HG03354 (cell line): Measurements from ENCODE around the gene HOXB2.

Experiments used
- ATAC-seq: cut with Tn5 transposase; IDR thresholded peaks from one replicate; pipeline ENCODE4 v1.9.1; 2021; ENCODE audit warnings: mild to moderate bottlenecking; ENCODE audit not compliant: unreplicated experiment, poor library complexity, severe bottlenecking

The HOXB2 gene

DNA sequence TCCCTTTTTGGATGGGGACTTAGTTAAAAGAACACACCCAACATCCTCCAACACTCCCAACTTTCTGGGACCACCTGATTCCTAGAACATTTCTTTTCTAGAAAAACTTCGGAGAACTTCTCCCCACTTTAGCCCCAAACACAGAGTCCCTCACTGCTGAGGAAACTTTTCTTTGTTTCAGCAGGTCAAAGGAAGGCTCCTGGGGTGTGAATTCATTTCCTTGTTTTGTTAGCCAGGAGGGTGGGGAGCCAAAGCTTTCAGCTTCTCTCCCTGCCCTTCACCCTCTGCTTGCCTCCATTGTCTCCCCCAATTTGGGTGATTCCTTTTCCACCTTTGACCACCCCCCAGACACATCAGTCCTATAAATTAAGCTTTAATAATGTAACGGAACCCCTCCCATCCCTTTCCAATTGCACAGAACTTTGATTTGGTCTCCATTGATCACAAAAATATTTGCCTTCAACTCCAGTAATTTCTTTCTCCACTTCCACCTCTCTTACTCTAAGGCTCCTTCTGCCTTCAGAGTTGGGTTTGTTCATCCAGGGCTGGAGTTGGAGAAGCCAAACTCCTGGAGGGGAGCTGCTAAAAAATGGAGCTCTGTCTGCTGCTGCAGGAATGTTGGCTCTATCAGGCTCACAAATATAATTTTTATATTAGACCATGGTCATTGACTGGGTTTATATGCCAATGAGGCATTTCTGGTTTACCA is 22.9 kb upstream of the HOXB2 start:
- no peak for ATAC-seq

DNA sequence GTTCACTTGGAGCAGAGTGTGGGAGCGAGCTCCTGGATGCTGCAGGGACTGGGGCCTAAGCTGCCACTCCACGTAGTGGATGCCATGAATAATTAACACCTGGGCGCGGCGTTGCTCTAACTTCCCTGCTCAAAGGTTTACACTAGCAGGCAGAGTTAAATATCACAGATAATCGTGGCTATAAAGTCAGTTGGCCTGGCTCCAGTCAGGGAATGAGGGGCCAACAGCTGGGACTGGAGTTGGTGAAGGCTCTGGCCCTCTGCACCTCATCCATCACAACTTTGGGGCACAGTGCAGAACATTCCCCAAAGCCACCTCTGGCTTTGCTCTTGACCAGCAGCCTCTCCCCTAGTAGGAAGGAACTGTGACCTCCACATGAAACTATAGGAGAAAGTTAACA is 22.3 kb upstream of the HOXB2 start:
- no peak for ATAC-seq

DNA sequence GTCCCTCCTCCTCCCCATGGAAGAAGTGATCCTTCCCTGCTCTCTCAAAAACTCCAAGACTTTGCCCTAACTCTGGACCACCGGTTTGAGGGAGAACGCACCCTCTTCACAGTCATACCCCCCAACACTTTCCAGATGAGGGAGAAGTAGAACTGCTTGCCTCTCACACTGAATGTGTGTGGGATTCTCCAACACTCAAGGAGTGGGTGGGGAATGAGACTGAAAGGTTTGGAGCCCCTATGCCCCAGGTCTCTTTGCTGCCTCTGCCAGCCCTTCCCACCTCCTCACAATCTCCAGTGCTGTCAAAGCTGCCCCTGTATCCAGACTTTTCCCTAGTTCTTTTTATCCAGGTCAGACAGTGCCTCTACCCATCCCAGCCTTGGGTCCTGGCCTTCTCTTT is 21.8 kb upstream of the HOXB2 start:
- ATAC-seq: no peak

DNA sequence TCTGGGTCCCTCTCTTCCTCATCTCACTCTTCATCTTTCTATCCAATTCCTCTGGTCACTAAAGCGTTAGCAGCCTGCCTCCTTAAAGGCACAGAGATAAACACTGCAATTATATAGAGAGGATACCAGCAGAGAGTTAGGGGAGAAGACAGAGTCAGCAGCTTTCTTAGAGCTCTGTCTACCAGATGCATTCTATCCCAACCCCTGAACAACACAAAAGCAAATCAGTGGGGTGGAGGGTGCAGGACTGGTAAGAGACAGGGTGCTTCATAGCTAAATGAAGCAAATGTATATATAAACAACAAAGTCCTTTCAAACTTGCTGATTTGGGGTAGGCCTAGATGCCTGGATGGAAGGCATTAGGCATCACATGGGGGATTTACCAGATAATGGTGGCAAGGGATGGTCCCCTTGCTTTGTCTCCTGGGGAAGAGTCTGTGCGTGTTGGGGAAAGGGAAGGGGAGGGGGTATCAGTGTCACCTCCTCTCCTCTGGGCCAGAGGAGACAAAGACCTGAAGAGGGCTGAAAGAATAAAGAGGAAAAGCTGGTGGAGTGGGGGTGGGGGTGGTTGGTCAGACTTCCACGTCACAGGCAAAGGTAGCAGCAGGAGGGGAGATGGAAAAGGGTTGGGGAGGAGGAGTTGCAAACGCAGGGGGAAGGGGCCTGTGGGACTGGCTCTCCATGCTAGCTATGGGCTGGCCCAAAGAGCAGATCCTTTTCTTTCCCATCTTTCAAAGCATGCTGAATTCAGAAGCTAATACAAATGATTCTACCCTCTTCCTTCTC is 21.2 kb upstream of the HOXB2 start:
- ATAC-seq: no peak

DNA sequence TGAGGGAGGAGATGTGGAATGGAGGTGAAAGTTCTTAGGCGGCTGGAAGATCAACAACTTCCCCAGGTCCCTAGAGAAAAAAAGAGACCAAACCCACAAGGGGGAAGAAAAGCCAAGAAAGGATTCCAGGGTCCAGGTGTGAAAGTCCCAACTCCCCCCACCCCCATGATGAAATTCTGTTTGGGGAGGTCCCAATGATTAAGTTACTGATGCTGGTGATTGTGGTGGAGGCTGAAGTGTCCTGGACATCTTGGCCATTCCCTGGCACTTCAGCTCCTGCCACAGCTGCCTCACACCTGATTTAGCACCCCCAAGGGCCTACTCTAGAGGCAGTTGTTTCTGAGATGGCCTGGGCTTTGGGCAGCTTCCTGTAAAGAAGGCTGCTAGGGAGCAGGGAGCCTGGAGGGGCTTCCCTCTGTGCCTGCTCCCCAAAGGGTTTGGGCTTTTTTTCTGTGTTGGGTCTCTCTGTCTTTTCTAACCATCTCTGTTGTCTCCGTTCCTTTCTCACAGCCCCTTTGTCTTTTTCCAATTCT is 20.2 kb upstream of the HOXB2 start:
- no peak for ATAC-seq

DNA sequence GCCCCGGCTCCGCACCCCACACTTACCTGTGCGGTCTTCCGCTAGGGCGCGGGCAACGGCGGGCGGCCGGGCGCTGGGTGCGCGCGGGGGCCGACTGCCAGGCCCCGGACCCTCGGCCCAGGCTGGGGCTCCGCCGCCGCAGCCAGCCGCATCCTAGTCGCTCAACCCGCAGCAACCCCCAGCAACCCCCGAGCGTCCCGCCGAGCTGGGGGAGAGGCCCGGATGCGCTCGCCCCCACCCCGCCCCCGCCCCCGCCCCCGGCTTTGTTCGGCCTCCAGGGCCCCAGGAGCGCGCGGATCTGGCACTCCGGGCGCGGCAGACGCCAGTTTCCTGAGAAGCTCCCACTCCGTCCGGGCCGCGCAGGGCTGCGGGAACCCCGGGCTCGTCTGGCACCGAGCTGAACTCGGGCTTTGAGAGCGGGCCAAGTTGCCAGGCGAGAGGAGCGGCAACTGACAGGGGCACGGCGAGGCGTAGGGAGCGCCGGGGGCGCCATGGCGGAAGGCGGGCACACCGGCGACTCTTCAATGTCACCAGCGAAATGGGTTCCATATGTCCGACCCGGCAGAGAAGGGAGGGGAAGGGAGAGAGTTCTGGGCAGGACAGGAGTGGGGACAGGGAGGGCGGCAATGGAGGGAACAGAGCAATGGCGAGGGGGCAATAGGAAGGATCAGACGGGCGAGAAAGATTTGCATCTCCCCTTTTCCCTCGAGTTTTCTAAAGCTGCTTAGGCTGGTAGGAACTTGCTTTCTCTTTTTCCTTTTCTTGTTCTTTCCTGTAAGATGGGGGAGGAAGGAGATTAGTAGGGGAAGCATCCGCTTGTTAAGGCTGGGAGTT is 19.5 kb upstream of the HOXB2 start:
- no peak for ATAC-seq

DNA sequence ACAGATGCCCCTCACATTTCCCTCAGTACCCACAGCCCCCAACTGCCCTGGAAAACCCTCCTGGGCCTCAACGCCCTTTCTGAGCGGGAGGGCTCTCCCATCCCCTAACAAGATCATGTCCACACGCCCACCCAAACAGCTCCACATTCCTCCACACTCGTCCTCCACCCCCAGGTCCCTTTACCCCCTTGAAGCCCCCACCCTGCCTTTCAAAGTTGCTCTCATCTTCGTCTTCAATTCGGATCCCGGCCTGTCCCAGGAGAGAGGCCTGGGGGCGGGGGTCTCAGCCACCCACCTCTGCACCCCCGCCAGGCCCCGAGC is 18.9 kb upstream of the HOXB2 start:
- no peak for ATAC-seq

DNA sequence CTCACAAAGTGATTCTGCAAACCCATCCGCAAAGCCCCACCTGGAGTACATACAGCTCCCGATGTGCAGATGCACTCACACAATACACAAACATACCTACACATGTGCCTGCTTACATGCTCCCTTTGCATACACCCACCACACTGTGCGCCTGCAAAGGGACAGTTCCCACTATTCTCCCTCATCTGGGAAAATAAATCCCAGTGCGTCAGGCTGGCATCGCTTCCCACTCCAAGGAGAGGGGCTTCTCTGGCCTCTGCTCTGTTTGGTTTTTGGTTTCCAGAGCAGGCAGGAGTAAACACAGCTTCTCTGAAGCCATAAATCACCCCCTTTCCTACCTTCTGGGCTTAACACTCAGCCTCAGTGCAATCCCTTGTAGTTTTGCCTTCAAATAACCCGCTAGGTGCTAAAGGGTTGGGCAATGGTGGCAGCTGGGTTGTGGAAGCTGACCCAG is 18.5 kb upstream of the HOXB2 start:
- ATAC-seq: no peak

DNA sequence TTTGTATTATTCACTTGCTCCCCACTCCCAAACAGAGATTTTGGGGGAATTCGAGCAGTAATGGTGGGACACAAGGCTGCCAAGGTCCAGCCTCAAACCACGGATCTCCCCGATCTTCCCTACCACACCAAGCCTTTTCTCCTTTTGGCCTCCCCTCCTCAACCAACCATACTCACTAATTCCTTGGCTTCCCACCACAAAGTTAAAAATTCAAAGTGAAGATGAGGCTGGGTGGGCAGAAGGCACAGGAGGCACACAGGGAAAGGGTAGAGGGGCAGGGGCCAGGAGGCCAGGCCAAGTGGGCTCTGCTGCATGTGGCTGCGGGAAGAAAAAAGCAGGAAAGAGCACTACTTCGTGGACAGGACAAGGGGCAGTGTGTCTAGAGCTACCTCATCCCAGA is 18.0 kb upstream of the HOXB2 start:
- ATAC-seq: no peak

DNA sequence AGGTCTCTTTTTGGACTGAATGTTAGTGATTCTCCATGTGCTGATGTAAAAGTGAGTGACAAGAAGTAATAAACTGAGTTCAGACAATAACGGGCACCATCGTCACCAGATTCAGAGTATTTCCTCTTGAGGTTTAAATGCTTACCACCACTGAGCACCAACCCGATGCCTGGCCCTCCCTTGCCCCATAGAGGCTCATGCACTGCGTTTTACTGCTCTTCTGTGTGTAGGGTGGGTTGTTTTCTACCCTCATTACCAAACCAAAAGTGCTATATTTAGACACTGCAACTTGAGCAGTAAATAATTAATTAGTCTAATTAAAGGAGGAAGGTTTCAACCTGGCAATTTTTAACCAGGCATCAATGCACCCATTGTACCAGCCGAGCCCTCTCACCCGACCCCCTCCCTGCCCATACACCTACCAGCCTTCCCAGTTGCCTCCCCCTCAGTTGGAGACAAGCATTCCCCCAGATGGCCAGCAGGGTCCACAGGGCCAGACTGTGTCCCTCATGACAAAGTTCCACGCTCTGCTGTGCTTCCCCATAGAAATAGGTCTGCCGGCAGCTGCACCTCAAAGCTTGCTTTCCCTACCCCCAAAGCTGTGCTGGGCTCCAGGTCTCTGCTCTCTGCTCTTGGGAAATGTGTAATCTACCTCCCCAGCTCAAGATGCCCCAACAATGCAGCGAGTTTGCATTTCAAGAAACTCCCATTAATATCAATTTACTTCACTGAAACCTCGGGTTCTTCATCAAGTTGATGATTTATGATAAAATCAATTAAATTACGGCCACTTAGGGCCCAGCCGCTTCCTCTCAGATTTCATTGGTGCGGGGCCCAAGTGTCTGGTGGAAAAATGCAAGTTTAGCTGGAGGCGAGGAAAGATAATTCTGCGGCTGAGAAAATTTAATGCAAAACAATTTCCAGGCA is 17.2 kb upstream of the HOXB2 start:
- peak; percentile 80 for ATAC-seq

DNA sequence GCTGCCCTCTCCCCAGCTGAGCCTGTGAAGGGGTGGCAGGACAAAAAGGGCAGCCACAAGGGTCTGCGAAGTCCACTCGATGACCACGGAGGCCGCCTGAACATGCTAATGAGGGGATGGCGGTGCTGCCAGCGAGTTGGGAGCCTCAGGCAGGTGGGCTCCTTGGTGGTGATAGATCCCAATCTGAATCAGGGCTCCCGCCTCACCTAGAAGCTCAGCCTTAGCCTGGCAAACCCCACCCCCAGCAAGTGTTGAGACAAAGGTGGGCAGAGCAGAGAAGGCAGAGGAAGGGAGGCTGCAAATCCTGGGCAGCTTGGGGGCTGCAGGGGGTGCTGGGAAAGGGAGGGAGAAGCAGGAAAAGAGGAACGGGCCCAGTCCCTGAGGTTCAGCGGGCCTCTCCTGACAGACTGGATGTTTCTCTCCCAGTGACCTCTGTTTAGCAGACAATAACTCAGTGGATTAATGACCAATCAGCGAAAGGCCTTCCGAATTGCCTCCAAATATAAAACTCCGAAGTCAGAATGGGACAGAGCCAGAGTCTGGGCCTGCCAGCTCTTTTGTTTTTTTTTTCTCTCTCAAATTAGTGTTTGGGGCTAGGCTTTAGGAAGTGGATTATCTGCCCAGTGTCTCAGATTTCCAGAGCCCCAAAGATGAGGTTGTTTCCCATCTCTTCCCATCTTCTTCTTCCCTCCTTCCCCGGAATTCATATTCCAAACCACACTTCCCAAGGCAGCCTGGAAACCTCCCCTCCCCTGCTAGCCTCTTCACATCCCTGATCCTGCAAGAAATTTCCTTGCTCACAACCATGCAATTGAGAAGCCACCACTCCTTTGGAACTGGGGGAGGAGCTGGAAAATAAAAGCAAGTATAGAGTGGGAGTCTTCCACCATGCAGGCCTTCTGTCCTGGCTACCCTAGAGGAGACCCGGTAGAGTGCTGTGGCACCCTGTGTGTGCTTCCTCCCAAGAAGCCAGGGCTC is 15.2 kb upstream of the HOXB2 start:
- no peak for ATAC-seq

DNA sequence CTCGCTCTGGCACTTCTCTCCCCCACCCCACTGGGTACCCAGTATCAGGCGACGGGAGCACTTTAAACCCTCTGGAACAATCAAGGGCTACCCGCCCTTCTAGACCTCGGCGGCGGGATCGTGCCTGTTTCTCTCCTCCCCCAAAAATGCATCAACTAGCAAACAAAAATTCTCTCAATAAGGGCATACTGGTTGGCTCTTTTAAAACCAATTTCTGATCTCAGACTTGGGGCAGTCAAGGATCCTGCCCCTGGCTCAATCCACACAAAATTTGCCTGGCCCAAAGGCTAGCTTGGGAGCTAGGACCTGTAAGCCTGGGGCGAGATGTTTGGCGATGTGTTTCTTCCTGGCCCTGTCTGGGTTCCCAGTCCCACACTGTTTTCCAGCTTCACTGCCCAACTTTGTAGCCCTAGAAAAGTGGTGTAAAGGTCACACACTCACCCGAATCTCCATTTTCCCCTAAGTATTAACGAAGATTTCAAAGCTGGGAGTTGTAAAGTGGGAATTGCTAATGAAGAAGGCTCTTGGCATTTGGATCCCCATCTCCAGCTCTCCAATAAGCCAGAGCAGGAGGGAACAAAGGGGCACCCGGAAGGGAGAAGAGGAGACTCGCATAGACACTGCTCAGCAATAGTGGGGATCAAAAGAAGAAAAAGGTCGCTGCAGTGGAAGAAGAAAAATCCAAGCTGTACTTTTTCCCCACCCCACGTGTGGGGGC is 14.4 kb upstream of the HOXB2 start:
- no peak for ATAC-seq

DNA sequence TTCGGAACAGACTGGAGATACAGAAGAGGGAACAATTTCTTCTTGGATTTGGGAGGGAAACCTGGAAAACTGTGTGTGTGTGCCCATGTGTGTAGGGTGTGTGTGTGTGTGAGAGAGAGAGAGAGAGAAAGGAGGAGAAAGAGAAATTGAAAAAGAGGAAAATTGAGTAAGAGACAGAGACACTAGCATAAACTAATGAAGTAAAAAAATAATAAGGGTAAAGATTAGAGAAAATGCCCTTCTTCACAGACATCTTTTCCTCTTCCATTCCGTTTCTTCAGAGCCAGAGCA is 13.9 kb upstream of the HOXB2 start:
- no peak for ATAC-seq

DNA sequence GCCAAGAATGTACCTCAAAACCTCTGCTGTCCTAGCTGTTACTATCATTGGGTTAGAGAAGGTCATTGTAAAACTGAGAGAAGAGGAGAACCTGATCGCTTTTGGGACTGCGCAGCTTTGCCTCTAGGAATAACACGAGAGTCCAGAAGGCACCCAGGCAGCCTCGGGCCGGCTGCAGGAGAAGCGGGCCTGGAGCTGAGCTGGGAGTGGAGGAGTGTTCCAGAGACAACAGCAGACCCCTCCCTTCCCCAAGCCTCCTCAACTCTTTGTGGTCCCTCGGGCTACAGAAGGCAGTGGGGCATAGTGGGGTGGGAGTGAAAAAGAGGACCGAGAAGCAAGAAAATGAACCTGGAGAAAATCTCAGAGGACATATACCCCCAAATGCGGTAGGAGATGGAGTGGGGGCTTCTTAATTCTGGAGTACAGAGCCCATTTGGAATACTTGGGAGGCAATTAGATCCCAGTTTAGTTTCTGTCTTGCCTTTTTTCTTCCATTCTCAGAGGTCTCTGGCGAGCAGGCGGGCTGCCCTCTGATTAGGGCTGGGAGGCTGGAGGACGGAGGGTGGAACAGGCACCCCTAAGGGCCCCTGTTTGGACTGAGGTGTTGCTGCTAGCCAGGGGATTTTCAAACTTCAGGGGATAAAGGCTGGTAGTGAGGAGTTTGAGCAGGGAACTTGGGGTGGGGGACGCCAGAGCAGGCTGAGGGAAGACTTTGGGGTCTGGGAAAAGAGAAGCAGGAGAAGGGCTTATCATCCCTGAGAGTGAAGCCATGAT is 13.3 kb upstream of the HOXB2 start:
- no peak for ATAC-seq

DNA sequence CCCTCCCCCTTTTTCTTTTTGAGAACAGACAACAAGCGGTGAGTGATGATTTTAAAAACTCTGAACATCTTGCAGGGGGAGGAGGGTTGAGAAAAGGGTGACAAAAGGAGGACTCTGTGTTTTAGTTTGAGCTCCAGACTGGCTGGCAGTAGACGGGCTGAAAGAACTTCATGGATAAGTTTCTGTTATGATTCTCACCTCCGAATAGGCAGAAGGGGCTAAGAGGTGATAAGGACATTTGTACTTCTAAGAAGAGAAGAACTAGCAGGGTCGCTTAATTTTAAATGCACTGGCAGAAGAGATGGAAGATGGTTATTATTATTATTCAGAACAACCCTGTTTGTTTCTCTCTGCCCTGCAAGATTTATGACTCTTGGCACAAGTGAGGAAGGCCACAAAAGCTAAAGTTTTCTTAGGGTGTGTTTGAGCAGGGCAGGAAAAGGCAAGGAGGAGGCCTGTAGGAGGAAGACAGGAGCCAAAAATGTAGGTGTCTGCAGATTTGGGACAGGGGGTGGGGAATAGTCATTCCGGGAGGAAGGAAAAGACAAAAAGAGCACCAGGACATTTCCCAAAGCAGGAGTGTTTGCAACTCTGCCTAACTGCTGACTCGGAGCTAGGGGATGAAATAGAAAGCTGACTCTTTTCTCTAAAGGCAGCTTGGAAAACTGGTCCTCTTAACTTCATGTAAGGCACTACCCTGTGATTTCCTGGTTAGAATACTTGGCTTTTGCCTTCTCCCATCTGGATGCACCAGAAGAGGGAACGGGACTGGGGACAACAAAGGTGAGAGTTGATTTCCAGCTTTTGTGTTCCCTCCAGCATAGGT is 11.9 kb upstream of the HOXB2 start:
- ATAC-seq: no peak

DNA sequence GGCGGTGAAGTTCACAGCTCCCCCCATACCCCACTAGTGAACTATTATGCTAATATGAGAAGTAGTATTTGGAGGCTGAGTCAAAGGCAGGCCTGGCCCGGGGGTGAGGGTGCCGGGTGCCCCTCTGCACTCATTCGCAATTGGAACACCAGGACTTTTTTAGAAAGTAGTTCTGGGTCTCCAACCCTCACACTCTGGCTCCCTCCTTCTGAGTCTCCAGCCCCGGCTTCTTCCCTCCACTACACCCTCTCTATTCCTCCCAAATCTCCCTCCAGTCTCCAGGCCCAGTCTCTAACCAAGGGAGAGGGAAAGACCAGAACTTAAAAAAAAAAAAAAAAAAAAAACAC is 11.3 kb upstream of the HOXB2 start:
- no peak for ATAC-seq
